Stimulated activated CD8-positive, alpha-beta memory T cell treated with anti-CD3 and anti-CD28 coated beads, Interleukin-4, amount 100 ng/mL, for 1 hour (primary cell): Measurements from ENCODE around the gene YES1.
"Not testable (repeated sequence)": the region's sequence is repeated elsewhere in the genome, so short reads cannot be mapped to it uniquely, and the experiment has no call there.

ENCODE experiments used
- DNase-seq, 2 donors: peaks; one replicate each; pipeline ENCODE4 v3.0.0-alpha.2; 2020; ENCODE audit warnings: low read depth in 2 of 2, low spot score in 1 of 2

The YES1 gene

GRCh38 chr18:785242-785641, 26.8 kb downstream of the YES1 start:
- no peak for DNase-seq

GRCh38 chr18:784470-785172, 27.4 kb downstream of the YES1 start:
- no peak for DNase-seq

GRCh38 chr18:778194-778927, 33.7 kb downstream of the YES1 start:
- no peak for DNase-seq

GRCh38 chr18:777021-777420, 35.0 kb downstream of the YES1 start:
- DNase-seq = no peak

GRCh38 chr18:776044-776443, 36.0 kb downstream of the YES1 start:
- not testable (repeated sequence) for DNase-seq

GRCh38 chr18:774811-775210, 37.2 kb downstream of the YES1 start:
- no peak for DNase-seq

- no peak for DNase-seq
Observed at GRCh38 chr18:773980-774624, 37.9 kb downstream of the YES1 start.

GRCh38 chr18:770583-770961, 41.5 kb downstream of the YES1 start:
- no peak for DNase-seq

GRCh38 chr18:767961-768360, 44.1 kb downstream of the YES1 start:
- DNase-seq = no peak

GRCh38 chr18:767084-767882, 44.8 kb downstream of the YES1 start:
- no peak for DNase-seq

GRCh38 chr18:766550-766860, 45.5 kb downstream of the YES1 start:
- DNase-seq = no peak

GRCh38 chr18:765764-766549, 46.1 kb downstream of the YES1 start:
- DNase-seq = no peak

DNA sequence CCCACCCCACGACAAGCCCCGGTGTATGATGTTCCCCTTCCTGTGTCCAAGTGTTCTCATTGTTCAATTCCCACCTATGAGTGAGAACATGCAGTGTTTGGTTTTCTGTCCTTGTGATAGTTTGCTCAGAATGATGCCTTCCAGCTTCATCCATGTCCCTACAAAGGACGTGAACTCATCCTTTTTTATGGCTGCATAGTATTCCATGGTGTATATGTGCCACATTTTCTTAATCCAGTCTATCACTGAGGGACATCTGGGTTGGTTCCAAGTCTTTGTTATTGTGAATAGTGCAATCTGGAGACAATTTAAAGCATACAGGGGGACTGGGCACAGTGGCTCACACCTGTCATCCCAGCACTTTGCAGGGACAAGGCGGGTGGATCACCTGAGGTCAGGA, 52.2 kb downstream of the YES1 start:
- DNase-seq = not testable (repeated sequence)

DNA sequence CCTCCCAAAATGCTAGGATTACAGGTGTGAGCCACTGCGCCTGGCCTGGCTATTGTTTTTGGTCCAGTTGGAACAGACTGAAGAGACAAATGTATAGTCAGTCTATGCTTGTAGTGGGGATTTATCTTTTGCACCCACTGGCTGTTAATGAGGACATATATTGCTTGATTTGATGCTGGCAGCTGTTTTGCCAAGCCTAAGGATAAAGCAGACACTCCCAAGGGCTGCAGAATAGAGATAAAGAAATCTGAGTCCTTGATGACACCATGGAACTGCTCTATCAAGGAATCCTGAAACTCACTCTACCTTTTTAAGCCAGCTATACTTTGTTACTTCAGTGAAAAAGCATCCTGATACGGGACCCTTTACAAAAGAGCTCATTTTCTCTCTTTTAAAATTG, 56.5 kb downstream of the YES1 start:
- DNase-seq = no peak

DNA sequence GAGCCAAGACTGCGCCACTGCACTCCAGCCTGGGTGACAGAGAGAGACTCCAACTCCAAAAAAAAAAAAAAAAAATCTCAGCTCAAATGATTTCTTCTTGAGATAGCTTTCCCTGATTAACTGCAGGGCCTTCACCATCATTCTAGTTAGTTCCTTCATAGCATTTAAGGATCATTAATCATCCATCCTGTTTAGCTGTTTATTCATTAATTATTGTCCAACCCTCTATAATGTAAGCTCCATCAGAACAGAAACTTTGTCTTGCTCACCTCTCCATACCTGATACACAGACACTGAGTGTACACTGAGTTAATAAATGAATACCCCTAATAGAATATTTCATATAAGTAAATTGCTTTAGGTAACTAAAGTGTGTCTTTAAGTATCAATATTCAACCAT, 57.4 kb downstream of the YES1 start:
- DNase-seq = no peak

- no peak for DNase-seq
Observed at GRCh38 chr18:750456-750855, 61.6 kb downstream of the YES1 start.

DNA sequence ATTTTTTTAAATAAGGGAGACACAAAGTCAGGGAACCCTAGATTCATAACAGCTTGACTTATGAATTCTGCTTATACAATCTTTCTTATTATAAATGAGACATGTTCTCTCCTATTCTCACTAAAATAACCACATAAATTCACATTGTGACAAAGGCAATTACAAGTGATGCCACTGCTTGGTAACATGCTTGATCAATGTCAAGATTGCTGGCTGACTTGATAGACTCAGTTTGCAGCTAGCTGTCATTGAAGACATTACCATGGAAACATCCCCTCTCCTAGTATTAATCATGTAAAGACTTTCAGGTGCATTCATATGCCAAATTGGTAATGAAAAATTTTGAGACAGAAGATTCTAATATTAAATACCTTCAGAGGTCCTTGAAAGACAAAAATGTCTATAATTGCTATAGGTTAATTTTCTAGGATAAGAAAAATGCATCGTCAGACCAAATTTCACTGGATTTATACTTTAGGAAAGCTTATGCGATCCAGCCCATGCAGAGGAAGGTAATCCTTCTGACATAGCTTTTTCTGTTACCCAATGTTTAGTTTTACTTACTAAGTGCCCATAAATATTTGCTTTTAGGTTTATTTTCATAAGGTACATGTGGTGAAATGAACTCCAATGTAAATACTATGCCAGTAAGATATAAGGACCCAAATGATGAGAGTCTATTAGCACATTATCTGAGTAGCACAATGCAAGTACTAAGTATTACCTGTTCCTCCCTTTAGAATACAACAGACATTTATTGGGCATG, 67.0 kb downstream of the YES1 start:
- no peak for DNase-seq

DNA sequence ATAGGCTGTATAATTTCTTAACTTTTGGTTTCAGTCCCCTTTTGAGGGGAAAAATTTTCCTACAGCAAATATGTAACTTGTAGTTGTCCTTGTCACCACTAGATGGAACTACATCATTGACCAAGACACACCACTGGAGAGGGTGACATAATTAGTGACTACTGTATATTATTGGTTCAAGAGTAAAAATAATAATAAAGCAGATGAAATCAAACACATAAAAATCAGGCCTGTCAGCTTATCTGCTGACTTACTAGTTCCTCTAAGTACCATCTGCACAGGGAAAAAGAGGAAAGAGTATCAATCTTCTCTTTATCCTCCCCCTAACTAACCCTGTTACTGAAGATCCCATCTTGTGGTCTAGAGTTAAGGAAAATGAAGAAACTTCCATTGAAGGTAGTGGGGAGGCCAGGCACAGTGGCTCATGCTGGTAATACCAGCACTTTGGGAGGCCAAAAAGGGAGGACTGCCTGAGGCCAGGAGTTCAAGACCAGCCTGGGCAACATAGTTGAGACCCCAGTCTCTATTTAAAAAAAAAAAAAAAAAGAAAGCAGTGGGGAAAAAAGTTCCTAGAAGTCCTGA, 70.0 kb downstream of the YES1 start:
- no peak for DNase-seq

DNA sequence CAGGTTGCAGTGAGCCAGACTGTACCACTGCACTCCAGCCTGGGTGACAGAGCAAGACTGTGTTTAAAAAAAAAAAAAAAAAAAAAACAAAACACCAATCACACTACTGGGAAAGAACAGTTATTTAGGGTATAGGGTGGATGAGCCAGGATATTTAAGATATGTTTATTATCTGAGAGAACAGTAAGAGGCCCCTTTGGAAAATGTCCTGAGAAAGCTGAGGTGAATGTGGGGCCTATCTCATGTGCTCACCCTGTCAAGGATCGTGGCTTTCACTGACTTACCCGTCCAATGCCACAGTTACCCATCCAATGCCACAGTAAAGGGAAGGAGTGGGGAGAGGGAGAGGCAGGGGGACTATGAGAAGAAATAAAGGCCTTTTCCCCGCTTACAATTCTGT, 79.7 kb downstream of the YES1 start:
- no peak for DNase-seq

GRCh38 chr18:731185-731584, 80.9 kb downstream of the YES1 start:
- DNase-seq = no peak
